ENCODE measurements around the gene TUBA3C. TPM values are rescaled to one million over a fixed set of nuclear protein-coding genes. Genes with fewer than 3 reads are reported as not detected.
"Not testable (repeated sequence)": the region's sequence is repeated elsewhere in the genome, so short reads cannot be mapped to it uniquely, and the experiment has no call there.

TUBA3C gene
- total and polyA plus RNA-seq, 11 donors, result 0.20 to 0.75 (median 0.58) TPM; not detected in 8

GRCh38 chr13:19181021-19181620 is 503 bp downstream of the TUBA3C start:
- Histone ChIP-seq H3K27me3 (no peaks in the 10 kb centered on the region), H3K4me1 (no peaks in the 10 kb centered on the region), H3K9me3 (no peaks in the 10 kb centered on the region), H3K36me3 (no peaks in the 10 kb centered on the region), H3K4me3 (no peak overlapping the region), H3K27ac (no peak overlapping the region)
- WGBS, 4 donors, result 89 to 92% (median 90%) methylated on average over 24 of the region's 24 CpGs
- no peak for TF ChIP-seq CTCF (IDR thresholded peaks at IDR 0.05)
- DNase-seq (no peak), ATAC-seq (no peak)
- intact Hi-C loops (cut with DNase I), result no loop called here

- intact Hi-C loops (cut with DNase I), result no loop called here
These were observed 1.7 kb downstream of the TUBA3C start for GRCh38 chr13:19179916-19180315.

GRCh38 chr13:19178901-19179593 is 2.6 kb downstream of the TUBA3C start:
- DNase-seq, result no peak
- 60 to 76% (median 70%) methylated on average over 10 to 15 of the region's 15 CpGs for WGBS, 4 donors
- H3K27ac ChIP-seq, result no peak overlapping the region
- H3K9me3 ChIP-seq, result no peaks in the 10 kb centered on the region
- H3K27me3 ChIP-seq, result peaks cover 0 to 5% (median 0%) of the 10 kb centered on the region in 9 donors
- intact Hi-C loops (cut with DNase I), result no loop called here
- no peaks in the 10 kb centered on the region for H3K36me3 ChIP-seq
- H3K4me3 ChIP-seq, result no peak overlapping the region
- H3K4me1 ChIP-seq, result no peaks in the 10 kb centered on the region
- peak; percentile 73 to 81 (median 75) for ATAC-seq
- TF ChIP-seq CTCF (IDR thresholded peaks at IDR 0.05) (no peak), POLR2A (IDR thresholded peaks at IDR 0.05) (no peak)

More at GRCh38 chr13:19179916-19180315, 1.7 kb downstream of the TUBA3C start:
- DNase-seq, result no peak
- WGBS, 4 donors, result 68 to 79% (median 75%) methylated on average over 7 of the region's 7 CpGs
- no peak for ATAC-seq
- no peaks in the 10 kb centered on the region for H3K36me3 ChIP-seq
- no peaks in the 10 kb centered on the region for H3K9me3 ChIP-seq
- no peak overlapping the region for H3K4me3 ChIP-seq
- peaks cover 0 to under 1% (median 0%) of the 10 kb centered on the region in 9 donors for H3K27me3 ChIP-seq
- H3K27ac ChIP-seq, result no peak overlapping the region
- H3K4me1 ChIP-seq, result no peaks in the 10 kb centered on the region
- TF ChIP-seq POLR2A (IDR thresholded peaks at IDR 0.05) (no peak), CTCF (IDR thresholded peaks at IDR 0.05) (no peak)

- H3K27me3 ChIP-seq; H3K36me3 ChIP-seq; H3K27ac ChIP-seq; ATAC-seq; DNase-seq; H3K4me1 ChIP-seq; H3K4me3 ChIP-seq; intact Hi-C loops (cut with DNase I); H3K9me3 ChIP-seq: not testable (repeated sequence)
- 80 to 87% (median 82%) methylated on average over 34 to 36 of the region's 36 CpGs for WGBS, 4 donors
These were observed 4.4 kb downstream of the TUBA3C start for GRCh38 chr13:19176981-19177776.
